Upper lobe of left lung (tissue), 6 donors: Measurements from ENCODE around the gene TWNK. TPM values are rescaled to one million over a fixed set of nuclear protein-coding genes. Genes with fewer than 3 reads are reported as not detected.

Experiments used
- ATAC-seq, 2 donors: fragments of 200-7000 bp; cut with Tn5 transposase; one replicate each; pipeline ENCODE4 v1.9.1; 2022; ENCODE audit warnings: mild to moderate bottlenecking in 2 of 2, moderate library complexity in 2 of 2; ENCODE audit not compliant: low FRiP score in 2 of 2
- DNase-seq, 2 donors: peaks; one replicate each; pipeline ENCODE4 v3.0.0-alpha.2; 2019 to 2020
- H3K27ac ChIP-seq, 4 donors: fragments of 200-600 bp; sonication (generic); one replicate each; pipeline ENCODE4 v1.5.1; 2016 to 2019
- H3K27me3 ChIP-seq, 4 donors: fragments of 200-600 bp; sonication (generic); one replicate each; pipeline ENCODE4 v1.5.1; 2017 to 2019
- H3K36me3 ChIP-seq, 4 donors: fragments of 200-600 bp; sonication (generic); one replicate each; pipeline ENCODE4 v1.5.1; 2016 to 2019
- H3K4me1 ChIP-seq, 4 donors: fragments of 200-600 bp; sonication (generic); one replicate each; pipeline ENCODE4 v1.5.1; 2018 to 2019
- H3K4me3 ChIP-seq, 4 donors: fragments of 200-600 bp; sonication (generic); one replicate each; pipeline ENCODE4 v1.5.1; 2017 to 2019; ENCODE audit warnings: mild to moderate bottlenecking in 2 of 4, moderate library complexity in 1 of 4
- H3K9me3 ChIP-seq, 4 donors: fragments of 200-600 bp; sonication (generic); one replicate each; pipeline ENCODE4 v1.5.1; 2018 to 2019
- CTCF ChIP-seq, 6 experiments: fragments of 450-650 bp in 4 of 6; fragments of 200-600 bp in 2 of 6; sonication (generic) in 2 of 6; IDR thresholded peaks; one replicate each; pipeline ENCODE4 v1.5.1; 2016 to 2019; ENCODE audit warnings: antibody characterized with exemption in 6 of 6
- EP300 ChIP-seq, 4 donors: sonication (generic); formaldehyde crosslinking; IDR thresholded peaks; one replicate each; pipeline ENCODE4 v1.5.1; 2017; ENCODE audit warnings: antibody characterized with exemption in 4 of 4, control low read depth in 2 of 4
- POLR2A ChIP-seq, 4 donors: fragments of 450-650 bp; IDR thresholded peaks; one replicate each; pipeline ENCODE4 v1.5.1; 2016 to 2017; ENCODE audit warnings: antibody characterized with exemption in 4 of 4, mild to moderate bottlenecking in 2 of 4
- POLR2AphosphoS5 ChIP-seq, 2 donors: sonication (generic); formaldehyde crosslinking; IDR thresholded peaks; one replicate each; pipeline ENCODE4 v1.5.1; 2017; ENCODE audit warnings: antibody characterized with exemption in 2 of 2
- WGBS, 2 donors: methylation state at CpG; one replicate each; pipeline ENCODE4 v1.1.5; 2017 to 2018; 5-methylcytosine and 5-hydroxymethylcytosine counted together
- total RNA-seq, 6 donors: library from RNA; depleted of rRNA in 4 of 6; stranded (reverse); fragments of >200 nt in 4 of 6; gene quantifications; one replicate each; pipeline versions ENCODE4 v1.1.0 to v1.2.1, GENCODE V29; 2016 to 2021
- donor health status: DM: no; HTN: no; CAD: no; lungs with moderate emphysema.
- donor health status: DM: no; HTN: yes; CAD: no; lungs with severe emphysema.

TWNK gene
- total RNA-seq, 6 donors from 2014 or later: 2.6 to 9.1 (median 5.8) TPM

GRCh38 chr10:100978121-100978900 is 9.0 kb upstream of the TWNK start:
- no peaks in the 10 kb centered on the region for H3K27me3 ChIP-seq
- H3K4me3 ChIP-seq: no peak overlapping the region
- no peak for TF ChIP-seq CTCF (IDR thresholded peaks at IDR 0.05)
- no peak for TF ChIP-seq POLR2AphosphoS5 (IDR thresholded peaks at IDR 0.05)
- TF ChIP-seq EP300 (IDR thresholded peaks at IDR 0.05): no peak
- no peak for TF ChIP-seq POLR2A (IDR thresholded peaks at IDR 0.05)
- no peak overlapping the region for H3K27ac ChIP-seq
- DNase-seq: no peak
- ATAC-seq: no peak
- no peaks in the 10 kb centered on the region for H3K9me3 ChIP-seq
- peaks cover 0 to 52% (median 27%) of the 10 kb centered on the region in 4 donors for H3K36me3 ChIP-seq
- 90 to 92% methylated on average over 13 of the region's 13 CpGs for WGBS, 2 donors
- no peaks in the 10 kb centered on the region for H3K4me1 ChIP-seq

- Histone ChIP-seq H3K4me3 (no peak overlapping the region), H3K9me3 (no peaks in the 10 kb centered on the region), H3K36me3 (peaks cover 0 to 57% (median 31%) of the 10 kb centered on the region in 4 donors), H3K4me1 (no peaks in the 10 kb centered on the region), H3K27ac (no peak overlapping the region), H3K27me3 (no peaks in the 10 kb centered on the region)
- DNase-seq (no peak), ATAC-seq (no peak)
- 88 to 92% methylated on average over 2 to 10 of the region's 10 CpGs for WGBS, 2 donors
- TF ChIP-seq EP300 (IDR thresholded peaks at IDR 0.05) (no peak), POLR2A (IDR thresholded peaks at IDR 0.05) (no peak), POLR2AphosphoS5 (IDR thresholded peaks at IDR 0.05) (no peak), CTCF (IDR thresholded peaks at IDR 0.05) (no peak)
These were observed 8.5 kb upstream of the TWNK start for GRCh38 chr10:100978901-100979195.

- H3K9me3 ChIP-seq: no peaks in the 10 kb centered on the region
- H3K4me1 ChIP-seq: no peaks in the 10 kb centered on the region
- WGBS, 2 donors: 96 to 97% methylated on average over 4 to 16 of the region's 16 CpGs
- H3K36me3 ChIP-seq: peaks cover 0 to 64% (median 31%) of the 10 kb centered on the region in 4 donors
- no peaks in the 10 kb centered on the region for H3K27me3 ChIP-seq
- no peak overlapping the region for H3K4me3 ChIP-seq
- H3K27ac ChIP-seq: no peak overlapping the region
- TF ChIP-seq POLR2A (IDR thresholded peaks at IDR 0.05): no peak
- TF ChIP-seq CTCF (IDR thresholded peaks at IDR 0.05): no peak
- TF ChIP-seq EP300 (IDR thresholded peaks at IDR 0.05): no peak
- no peak for TF ChIP-seq POLR2AphosphoS5 (IDR thresholded peaks at IDR 0.05)
- ATAC-seq (no peak), DNase-seq (peak in 1 of 2 donors; percentile 54)
These were observed 7.5 kb upstream of the TWNK start for GRCh38 chr10:100979791-100980272.

- Histone ChIP-seq H3K4me1 (no peaks in the 10 kb centered on the region), H3K27me3 (no peaks in the 10 kb centered on the region), H3K36me3 (peaks cover 0 to 68% (median 31%) of the 10 kb centered on the region in 4 donors), H3K9me3 (no peaks in the 10 kb centered on the region), H3K27ac (no peak overlapping the region), H3K4me3 (no peak overlapping the region)
- ATAC-seq: no peak
- TF ChIP-seq CTCF (IDR thresholded peaks at IDR 0.05) (no peak), EP300 (IDR thresholded peaks at IDR 0.05) (no peak), POLR2AphosphoS5 (IDR thresholded peaks at IDR 0.05) (no peak), POLR2A (IDR thresholded peaks at IDR 0.05) (no peak)
- 89 to 96% methylated on average over 2 of the region's 2 CpGs for WGBS, 2 donors
- no peak for DNase-seq
These were observed 7.0 kb upstream of the TWNK start for GRCh38 chr10:100980311-100980710.

GRCh38 chr10:100980711-100981110 is 6.6 kb upstream of the TWNK start:
- Histone ChIP-seq H3K27ac (no peak overlapping the region), H3K4me1 (peaks cover 0 to 4% (median 0%) of the 10 kb centered on the region in 4 donors), H3K9me3 (no peaks in the 10 kb centered on the region), H3K36me3 (peaks cover 0 to 68% (median 31%) of the 10 kb centered on the region in 4 donors), H3K4me3 (no peak overlapping the region), H3K27me3 (no peaks in the 10 kb centered on the region)
- no peak for TF ChIP-seq POLR2AphosphoS5 (IDR thresholded peaks at IDR 0.05)
- no peak for TF ChIP-seq CTCF (IDR thresholded peaks at IDR 0.05)
- TF ChIP-seq POLR2A (IDR thresholded peaks at IDR 0.05): no peak
- no peak for TF ChIP-seq EP300 (IDR thresholded peaks at IDR 0.05)
- no peak for ATAC-seq
- DNase-seq: no peak
- 93 to 97% methylated on average over 3 to 7 of the region's 7 CpGs for WGBS, 2 donors
